ENCODE data around the gene DDX31. TPM values are rescaled to one million over a fixed set of nuclear protein-coding genes. Genes with fewer than 3 reads are reported as not detected.

DDX31 gene
- total and polyA plus RNA-seq, 2 experiments from 2014 or later = 5.8 to 15.8 TPM

DNA sequence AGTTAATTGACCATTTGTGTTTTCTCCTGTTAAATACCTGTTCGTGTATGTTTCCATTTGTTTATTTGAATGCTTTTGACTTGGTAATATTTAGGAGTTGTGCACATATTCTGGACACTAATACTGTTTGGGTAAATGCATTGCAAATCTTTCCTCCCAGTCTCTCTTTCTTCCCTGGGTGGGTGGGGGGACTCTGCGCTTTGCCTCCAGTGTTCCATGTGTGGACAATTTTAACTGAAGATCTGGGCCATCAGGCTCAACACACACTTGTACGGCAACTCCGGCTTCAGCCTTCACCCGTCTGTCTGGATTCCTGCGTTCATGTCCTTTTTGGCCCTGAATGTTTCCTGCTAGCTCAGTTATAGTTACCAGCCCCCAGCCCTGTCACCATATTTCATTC, 40.5 kb upstream of the DDX31 start:
- no peaks in the 10 kb centered on the region for H3K27me3 ChIP-seq
- no peak overlapping the region for H3K27ac ChIP-seq
- H3K9me3 ChIP-seq (ENCODE audit: low read depth) = no peaks in the 10 kb centered on the region
- DNase-seq (ENCODE audit: low read depth in 1 of 2, low spot score in 1 of 2) = no peak
- H3K4me3 ChIP-seq = no peak overlapping the region
- no peaks in the 10 kb centered on the region for H3K4me1 ChIP-seq (ENCODE audit: low read depth)
- TF ChIP-seq, protein P1, sequence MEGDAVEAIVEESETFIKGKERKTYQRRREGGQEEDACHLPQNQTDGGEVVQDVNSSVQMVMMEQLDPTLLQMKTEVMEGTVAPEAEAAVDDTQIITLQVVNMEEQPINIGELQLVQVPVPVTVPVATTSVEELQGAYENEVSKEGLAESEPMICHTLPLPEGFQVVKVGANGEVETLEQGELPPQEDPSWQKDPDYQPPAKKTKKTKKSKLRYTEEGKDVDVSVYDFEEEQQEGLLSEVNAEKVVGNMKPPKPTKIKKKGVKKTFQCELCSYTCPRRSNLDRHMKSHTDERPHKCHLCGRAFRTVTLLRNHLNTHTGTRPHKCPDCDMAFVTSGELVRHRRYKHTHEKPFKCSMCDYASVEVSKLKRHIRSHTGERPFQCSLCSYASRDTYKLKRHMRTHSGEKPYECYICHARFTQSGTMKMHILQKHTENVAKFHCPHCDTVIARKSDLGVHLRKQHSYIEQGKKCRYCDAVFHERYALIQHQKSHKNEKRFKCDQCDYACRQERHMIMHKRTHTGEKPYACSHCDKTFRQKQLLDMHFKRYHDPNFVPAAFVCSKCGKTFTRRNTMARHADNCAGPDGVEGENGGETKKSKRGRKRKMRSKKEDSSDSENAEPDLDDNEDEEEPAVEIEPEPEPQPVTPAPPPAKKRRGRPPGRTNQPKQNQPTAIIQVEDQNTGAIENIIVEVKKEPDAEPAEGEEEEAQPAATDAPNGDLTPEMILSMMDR (IDR thresholded peaks at IDR 0.05; ENCODE audit: low read depth, low read length) = no peak
- no peaks in the 10 kb centered on the region for H3K36me3 ChIP-seq

DNA sequence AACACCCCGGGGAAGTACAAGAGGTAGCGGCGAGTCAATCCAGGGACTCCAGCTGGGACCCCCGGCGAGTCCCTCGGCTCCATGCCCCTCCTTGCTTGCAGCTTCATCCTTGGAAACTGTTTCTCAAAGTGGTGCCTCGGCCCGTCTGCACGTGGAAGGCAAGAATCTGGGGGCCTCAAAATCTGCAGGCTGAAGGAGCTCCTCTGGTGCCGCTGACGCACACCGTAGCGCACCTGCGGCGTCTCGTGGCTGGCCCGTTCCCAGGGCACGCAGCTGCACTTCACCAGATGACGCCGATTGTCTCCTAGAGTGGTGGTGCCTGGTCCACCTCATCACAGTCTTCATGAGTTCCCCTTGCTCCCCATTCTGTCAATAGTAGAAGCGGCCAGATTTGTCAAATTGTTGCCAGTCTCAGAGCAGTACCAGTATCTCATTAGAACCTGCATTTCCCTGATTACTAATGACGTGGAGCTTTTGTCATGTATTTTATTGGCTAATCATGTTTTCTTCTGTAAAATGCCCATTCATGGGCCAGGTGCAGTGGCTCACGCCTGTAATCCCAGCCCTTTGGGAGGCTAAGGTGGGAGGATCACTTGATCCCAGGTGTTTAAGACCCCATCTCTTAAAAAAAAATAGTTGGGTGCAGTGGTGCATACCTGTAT, 39.1 kb upstream of the DDX31 start:
- Histone ChIP-seq H3K27ac (no peak overlapping the region), H3K9me3 (ENCODE audit: low read depth) (no peaks in the 10 kb centered on the region), H3K27me3 (no peaks in the 10 kb centered on the region), H3K4me1 (ENCODE audit: low read depth) (no peaks in the 10 kb centered on the region), H3K36me3 (no peaks in the 10 kb centered on the region), H3K4me3 (no peak overlapping the region)
- no peak for DNase-seq (ENCODE audit: low read depth in 1 of 2, low spot score in 1 of 2)
- TF ChIP-seq, protein P1 (IDR thresholded peaks at IDR 0.05; ENCODE audit: low read depth, low read length) = no peak

DNA sequence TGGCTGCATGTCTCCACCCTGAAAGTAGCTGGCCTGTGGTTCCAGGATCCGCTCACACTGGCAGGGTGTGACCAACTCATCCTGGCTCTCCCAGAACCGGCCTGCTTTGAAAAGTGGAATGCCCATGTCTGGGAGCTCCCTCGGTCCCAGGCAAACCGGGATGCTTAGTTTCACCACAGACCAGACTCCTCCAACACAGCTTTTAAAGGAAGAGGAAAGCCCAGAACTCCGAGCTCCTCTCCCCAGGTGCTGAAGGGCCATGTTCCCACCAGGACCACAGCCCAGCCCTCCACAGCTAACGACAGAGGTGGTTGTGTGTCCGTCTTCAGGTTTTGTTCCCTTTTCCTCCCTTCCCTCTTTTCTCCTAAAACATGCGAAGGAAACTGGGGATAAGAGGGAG, 38.5 kb upstream of the DDX31 start:
- DNase-seq (ENCODE audit: low read depth in 1 of 2, low spot score in 1 of 2) = no peak
- TF ChIP-seq, protein P1 (IDR thresholded peaks at IDR 0.05; ENCODE audit: low read depth, low read length) = no peak
- Histone ChIP-seq H3K4me1 (ENCODE audit: low read depth) (no peaks in the 10 kb centered on the region), H3K27ac (no peak overlapping the region), H3K27me3 (no peaks in the 10 kb centered on the region), H3K4me3 (no peak overlapping the region), H3K36me3 (no peaks in the 10 kb centered on the region), H3K9me3 (ENCODE audit: low read depth) (no peaks in the 10 kb centered on the region)

DNA sequence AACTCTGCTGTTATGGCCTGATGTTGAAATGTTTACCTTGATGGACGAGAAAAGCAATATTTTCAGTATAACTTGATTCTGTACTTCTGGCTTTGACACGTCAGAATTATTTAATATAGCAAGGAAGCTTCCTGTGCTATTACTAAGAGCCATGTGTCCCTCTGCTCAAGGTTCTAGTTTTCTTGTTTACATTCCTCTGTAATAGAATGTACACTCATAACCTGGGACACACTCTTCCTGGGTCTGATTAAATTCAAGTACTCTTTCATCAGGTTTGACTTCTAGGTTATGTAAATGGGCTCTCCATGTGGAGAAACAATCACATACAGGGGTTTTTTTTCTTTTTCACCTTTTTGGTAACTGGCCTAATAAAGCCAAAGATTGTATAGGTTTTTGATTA, 33.6 kb upstream of the DDX31 start:
- H3K9me3 ChIP-seq (ENCODE audit: low read depth) = no peaks in the 10 kb centered on the region
- H3K4me1 ChIP-seq (ENCODE audit: low read depth) = no peaks in the 10 kb centered on the region
- no peaks in the 10 kb centered on the region for H3K36me3 ChIP-seq
- no peak overlapping the region for H3K27ac ChIP-seq
- no peaks in the 10 kb centered on the region for H3K27me3 ChIP-seq
- TF ChIP-seq, protein P1 (IDR thresholded peaks at IDR 0.05; ENCODE audit: low read depth, low read length) = no peak
- no peak overlapping the region for H3K4me3 ChIP-seq
- no peak for DNase-seq (ENCODE audit: low read depth in 1 of 2, low spot score in 1 of 2)

DNA sequence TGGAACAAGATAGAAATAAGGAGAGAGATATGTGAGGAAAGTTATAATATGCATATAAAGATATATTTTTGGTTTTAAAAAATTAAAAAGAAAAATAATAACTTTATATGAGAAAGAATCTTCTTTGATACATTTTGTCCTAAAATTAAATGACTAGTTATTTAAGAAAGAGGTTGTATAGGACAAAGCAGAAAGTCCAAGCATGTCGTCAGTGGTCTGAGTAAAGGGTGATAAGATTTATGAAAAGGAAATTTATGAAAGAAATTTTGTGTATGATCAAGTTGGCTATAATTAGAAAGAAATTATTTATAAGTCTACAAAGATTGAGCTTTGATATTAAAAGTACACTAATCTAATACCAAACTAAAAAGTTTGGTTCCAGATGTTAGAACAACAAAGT, 32.5 kb upstream of the DDX31 start:
- TF ChIP-seq, protein P1 (IDR thresholded peaks at IDR 0.05; ENCODE audit: low read depth, low read length) = no peak
- no peak for DNase-seq (ENCODE audit: low read depth in 1 of 2, low spot score in 1 of 2)
- Histone ChIP-seq H3K27ac (no peak overlapping the region), H3K9me3 (ENCODE audit: low read depth) (no peaks in the 10 kb centered on the region), H3K36me3 (no peaks in the 10 kb centered on the region), H3K27me3 (no peaks in the 10 kb centered on the region), H3K4me1 (ENCODE audit: low read depth) (no peaks in the 10 kb centered on the region), H3K4me3 (no peak overlapping the region)
